ENCODE data around the gene AGAP5.

The AGAP5 gene

GRCh38 chr10:73625884-73626752 is 71.8 kb downstream of the AGAP5 start:
- DNase-seq (ENCODE audit: low read depth) = peak; percentile 90

GRCh38 chr10:73625004-73625883 is 72.7 kb downstream of the AGAP5 start:
- peak; percentile 5 for DNase-seq (ENCODE audit: low read depth)

All from CMK (cell line).